H1 (cell line): Measurements from ENCODE around the gene CRACDL. TPM values are rescaled to one million over a fixed set of nuclear protein-coding genes. Genes with fewer than 3 reads are reported as not detected.

Source experiments
- CTCF ChIA-PET: fragments of 300-600 bp; sonication (Branson Sonifier 250); formaldehyde crosslinking; loops from one replicate; lab custom pipeline; 2021; ENCODE audit not compliant: partially characterized antibody; lab: Charles Lee
- POLR2A ChIA-PET: fragments of 300-600 bp; sonication (Branson Sonifier 250); formaldehyde crosslinking; loops from one replicate; lab custom pipeline; 2021; ENCODE audit warnings: inconsistent platforms; ENCODE audit not compliant: partially characterized antibody; lab: Charles Lee
- DNase-seq, 2 experiments: peaks; one replicate each; pipeline versions ENCODE4 v3.0.0 to v3.0.0-alpha.2; 2010 to 2022; ENCODE audit warnings: low spot score in 2 of 2, low read depth in 1 of 2, mixed read lengths in 1 of 2
- FAIRE-seq: peaks from 2 replicates; lab custom pipeline; 2011; peaks lifted over from hg19 to GRCh38; lab: Jason Lieb, UNC
- H2AFZ ChIP-seq: 2 replicates; pipeline ENCODE4 v1.8.1; 2012; ENCODE audit warnings: low read length, inconsistent platforms
- H2AK5ac ChIP-seq: 2 replicates; pipeline ENCODE4 v1.6.1; 2013; ENCODE audit warnings: low read depth, low read length
- H2BK120ac ChIP-seq: replicated peaks from 2 replicates; pipeline ENCODE3; 2013; ENCODE audit warnings: low read depth, low read length, inconsistent platforms
- H2BK12ac ChIP-seq: 2 replicates; pipeline ENCODE4 v1.6.1; 2013; ENCODE audit warnings: low read depth, low read length
- H2BK15ac ChIP-seq: 2 replicates; pipeline ENCODE4 v1.6.1; 2013; ENCODE audit warnings: low read length
- H2BK20ac ChIP-seq: 2 replicates; pipeline ENCODE4 v1.6.1; 2013; ENCODE audit warnings: low read length
- H2BK5ac ChIP-seq: 2 replicates; pipeline ENCODE4 v1.6.1; 2013; ENCODE audit warnings: low read depth, low read length
- H3K14ac ChIP-seq: 2 replicates; pipeline ENCODE4 v1.6.1; 2013; ENCODE audit warnings: inconsistent platforms; ENCODE audit not compliant: insufficient read length
- H3K18ac ChIP-seq: 2 replicates; pipeline ENCODE4 v1.6.1; 2013; ENCODE audit warnings: low read length; ENCODE audit errors: extremely low read depth
- H3K23ac ChIP-seq: 2 replicates; pipeline ENCODE4 v1.6.1; 2013; ENCODE audit warnings: inconsistent platforms; ENCODE audit not compliant: insufficient read length
- H3K23me2 ChIP-seq: 2 replicates; pipeline ENCODE4 v1.6.1; 2013; ENCODE audit warnings: low read depth, low read length
- H3K27ac ChIP-seq: 2 replicates; pipeline ENCODE4 v1.6.1; 2011; ENCODE audit warnings: low read depth, low read length, inconsistent platforms
- H3K27me3 ChIP-seq, 4 experiments: replicated peaks in 1 of 4; 1 replicate in 1 of 4; 2 replicates in 3 of 4; pipeline versions ENCODE4 v1.6.1 to v1.8.1; 2011 to 2013; ENCODE audit warnings: low read length in 3 of 4, mild to moderate bottlenecking in 3 of 4, inconsistent platforms in 2 of 4, mixed read lengths in 2 of 4, moderate library complexity in 1 of 4; ENCODE audit not compliant: control insufficient read depth in 3 of 4, insufficient read depth in 3 of 4; ENCODE audit errors: extremely low read depth in 1 of 4
- H3K36me3 ChIP-seq, 4 experiments: 2 replicates each; pipeline versions ENCODE4 v1.6.1 to v1.8.1; 2011 to 2013; ENCODE audit warnings: mild to moderate bottlenecking in 4 of 4, low read length in 3 of 4, moderate library complexity in 2 of 4, control low read depth in 1 of 4, inconsistent platforms in 1 of 4; ENCODE audit not compliant: insufficient read depth in 4 of 4, control insufficient read depth in 2 of 4
- H3K4ac ChIP-seq: replicated peaks from 2 replicates; pipeline ENCODE3; 2013; ENCODE audit warnings: low read length, low read depth, mixed read lengths, inconsistent platforms; ENCODE audit not compliant: insufficient read length
- H3K4me1 ChIP-seq, 4 experiments: replicated peaks in 1 of 4; 1 replicate in 1 of 4; 2 replicates in 3 of 4; pipeline versions ENCODE4 v1.6.1 to v1.8.1; 2011 to 2013; ENCODE audit warnings: low read length in 3 of 4, inconsistent platforms in 2 of 4, mixed read lengths in 1 of 4; ENCODE audit not compliant: insufficient read depth in 4 of 4, control insufficient read depth in 3 of 4
- H3K4me2 ChIP-seq, 2 experiments: 2 replicates each; pipeline versions ENCODE4 v1.6.1 to v1.8.1; 2011 to 2013; ENCODE audit warnings: low read depth in 2 of 2, low read length in 2 of 2, control low read depth in 1 of 2, inconsistent platforms in 1 of 2, mild to moderate bottlenecking in 1 of 2; ENCODE audit not compliant: insufficient read depth in 1 of 2
- H3K4me3 ChIP-seq, 4 experiments: fragments of 200-600, 300-600 bp in 1 of 4; sonication (generic), shearing (Covaris generic), sonication (Bioruptor Twin) in 1 of 4; 2 replicates each; pipeline versions ENCODE4 v1.5.1 to v1.8.1; 2011 to 2016; ENCODE audit warnings: low read length in 4 of 4, low read depth in 3 of 4, control low read depth in 2 of 4, inconsistent platforms in 2 of 4, mild to moderate bottlenecking in 2 of 4, mixed read lengths in 1 of 4, moderate library complexity in 1 of 4; ENCODE audit not compliant: insufficient read depth in 2 of 4; ENCODE audit errors: extremely low read depth in 1 of 4
- H3K56ac ChIP-seq: replicated peaks from 2 replicates; pipeline ENCODE3; 2013; ENCODE audit warnings: low read depth, mild to moderate bottlenecking, mixed read lengths, low read length, inconsistent platforms; ENCODE audit not compliant: insufficient read length
- H3K79me1 ChIP-seq: 2 replicates; pipeline ENCODE4 v1.6.1; 2013; ENCODE audit warnings: low read depth, low read length, control low read depth
- H3K79me2 ChIP-seq, 2 experiments: 2 replicates each; pipeline versions ENCODE4 v1.6.1 to v1.8.1; 2012 to 2013; ENCODE audit warnings: low read length in 2 of 2, mild to moderate bottlenecking in 2 of 2, inconsistent platforms in 1 of 2; ENCODE audit not compliant: insufficient read depth in 2 of 2, control insufficient read depth in 1 of 2
- H3K9ac ChIP-seq, 4 experiments: replicated peaks in 1 of 4; 1 replicate in 1 of 4; 2 replicates in 3 of 4; pipeline versions ENCODE4 v1.6.1 to v1.8.1; 2011 to 2013; ENCODE audit warnings: low read depth in 3 of 4, low read length in 3 of 4, control low read depth in 2 of 4, mild to moderate bottlenecking in 2 of 4, moderate library complexity in 2 of 4, inconsistent platforms in 1 of 4; ENCODE audit errors: extremely low read depth in 1 of 4
- H3K9me3 ChIP-seq, 2 experiments: 2 replicates each; pipeline versions ENCODE4 v1.6.1 to v1.8.1; 2012 to 2013; ENCODE audit warnings: mild to moderate bottlenecking in 2 of 2, moderate library complexity in 2 of 2, control low read depth in 1 of 2, inconsistent platforms in 1 of 2, low read depth in 1 of 2, low read length in 1 of 2, mixed read lengths in 1 of 2; ENCODE audit not compliant: insufficient read depth in 2 of 2
- H4K20me1 ChIP-seq, 2 experiments: replicated peaks in 1 of 2; 2 replicates each; pipeline versions ENCODE3 to v1.8.1; 2011 to 2013; ENCODE audit warnings: inconsistent platforms in 2 of 2, low read length in 2 of 2, mild to moderate bottlenecking in 1 of 2; ENCODE audit not compliant: insufficient read depth in 2 of 2, control insufficient read depth in 1 of 2
- H4K5ac ChIP-seq: 2 replicates; pipeline ENCODE4 v1.6.1; 2013; ENCODE audit warnings: low read length, low read depth, mixed read lengths, inconsistent platforms; ENCODE audit not compliant: insufficient read length
- H4K8ac ChIP-seq: 2 replicates; pipeline ENCODE4 v1.8.0; 2013; ENCODE audit warnings: mild to moderate bottlenecking, moderate library complexity, low read length, inconsistent platforms; ENCODE audit not compliant: insufficient read depth; ENCODE audit errors: extremely low read depth
- H4K91ac ChIP-seq: replicated peaks from 2 replicates; pipeline ENCODE3; 2013; ENCODE audit warnings: low read length, mixed read lengths, inconsistent platforms; ENCODE audit not compliant: insufficient read length
- BRCA1 ChIP-seq: IDR thresholded peaks from 2 replicates; pipeline ENCODE4 v1.6.1; 2012; ENCODE audit warnings: low read depth, low read length, improper control_type of control experiment
- EGR1 ChIP-seq: IDR thresholded peaks from 2 replicates; pipeline ENCODE4 v1.6.1; 2011; ENCODE audit warnings: low read depth, low read length, borderline replicate concordance
- EZH2 ChIP-seq: fragments of 200-600 bp; sonication (generic); IDR thresholded peaks from 2 replicates; pipeline ENCODE4 v1.7.1; 2012; ENCODE audit warnings: low read depth, mild to moderate bottlenecking, moderate library complexity, low read length, inconsistent platforms; ENCODE audit not compliant: severe bottlenecking
- NANOG ChIP-seq: IDR thresholded peaks from 2 replicates; pipeline ENCODE4 v1.6.1; 2011; ENCODE audit warnings: low read length, low read depth, mild to moderate bottlenecking, inconsistent platforms; ENCODE audit not compliant: insufficient read depth, poor library complexity, severe bottlenecking
- POLR2A ChIP-seq, 2 experiments: IDR thresholded peaks; 1 replicate in 1 of 2; 2 replicates in 1 of 2; pipeline ENCODE4 v1.6.1; 2011; ENCODE audit warnings: low read depth in 2 of 2, low read length in 2 of 2, mild to moderate bottlenecking in 2 of 2; ENCODE audit errors: control extremely low read depth in 1 of 2
- RBBP5 ChIP-seq: IDR thresholded peaks from 2 replicates; pipeline ENCODE4 v1.7.1; 2012; ENCODE audit warnings: low read depth, mild to moderate bottlenecking, inconsistent platforms, low read length, moderate library complexity, borderline replicate concordance
- SP2 ChIP-seq: IDR thresholded peaks from 2 replicates; pipeline ENCODE4 v1.6.1; 2012; ENCODE audit warnings: mild to moderate bottlenecking, low read length, inconsistent platforms
- WGBS, 2 experiments: shearing (Covaris generic) in 1 of 2; methylation state at CpG; one replicate each; pipeline versions ENCODE4 v1.1.6 to v1.1.7; 2013 to 2015; ENCODE audit warnings: low lambda C conversion rate in 2 of 2, mixed read lengths in 2 of 2, inconsistent platforms in 1 of 2, low coverage in 1 of 2, missing lambda C conversion rate in 1 of 2; ENCODE audit not compliant: insufficient replicate concordance in 2 of 2, insufficient coverage in 1 of 2, insufficient read length in 1 of 2; ENCODE audit errors: extremely low coverage in 1 of 2, missing lambda C conversion rate in 1 of 2; 5-methylcytosine and 5-hydroxymethylcytosine counted together
- polyA plus RNA-seq, 7 experiments: library from polyadenylated mRNA; depleted of rRNA in 3 of 7; stranded (reverse) in 5 of 7; unstranded in 2 of 7; fragments of >200 nt in 5 of 7; fragments of 200-250 nt in 2 of 7; gene quantifications; 1 replicate in 5 of 7; 2 replicates in 1 of 7; 4 replicates in 1 of 7; pipeline versions ENCODE4 v1.2.1 to v1.2.3, GENCODE V29; 2011 to 2013; ENCODE audit warnings: missing spikeins in 2 of 7, mixed read lengths in 2 of 7
- total RNA-seq: library from RNA; stranded (reverse); fragmentation: NEBNext Ultra II Directional; extraction: Animal tissue kit (Norgen Biotek cat#: 25700); gene quantifications from 2 replicates; pipeline ENCODE4 v1.2.1, GENCODE V29; 2021
- TF ChIP-seq, protein P1 (sequence below): IDR thresholded peaks from 2 replicates; pipeline ENCODE4 v1.6.1; 2012; ENCODE audit warnings: low read length, inconsistent platforms

Gene CRACDL
- total and polyA plus RNA-seq, 2 of the 8 experiments (the other 6 are each of a cell fraction or from before 2014, with no cell fraction given) = 0.07 to 0.38 TPM

DNA sequence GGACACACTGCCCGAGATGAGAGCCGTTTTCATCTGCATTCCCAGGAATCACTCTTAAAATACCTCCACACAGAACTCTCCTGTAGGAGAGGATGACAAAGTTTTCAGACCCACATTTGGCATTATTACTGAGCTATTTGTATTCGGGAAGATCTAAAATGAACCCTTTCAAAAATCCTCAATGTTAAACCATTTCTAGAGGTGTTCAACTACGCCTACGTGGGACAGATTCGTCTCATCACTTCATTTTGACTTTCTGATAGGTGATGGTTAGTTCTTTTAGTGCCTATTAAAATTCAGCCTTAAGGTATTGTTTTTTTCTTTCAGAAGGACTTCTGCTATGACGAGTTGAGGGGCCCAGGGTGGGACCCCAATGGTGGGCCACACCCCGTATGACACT, 133.7 kb downstream of the CRACDL start:
- no peaks in the 10 kb centered on the region for H3K36me3 ChIP-seq
- H2BK12ac ChIP-seq = no peak overlapping the region
- H3K27me3 ChIP-seq = no peaks in the 10 kb centered on the region
- DNase-seq (no peak), FAIRE-seq (no peak)
- 92% methylated on average over 8 of the region's 8 CpGs; no CpG with 5 or more reads in 1 of the 2 experiments for whole genome bisulfite sequencing, 2 experiments
- H4K5ac ChIP-seq = no peak overlapping the region
- CTCF ChIA-PET = no interaction called here
- no peak overlapping the region for H2BK120ac ChIP-seq
- H3K18ac ChIP-seq = no peak overlapping the region
- no peak overlapping the region for H3K27ac ChIP-seq
- H3K23me2 ChIP-seq = no peaks in the 10 kb centered on the region
- no peak overlapping the region for H2BK5ac ChIP-seq
- no peak overlapping the region for H3K23ac ChIP-seq
- no peak overlapping the region for H3K14ac ChIP-seq
- H3K4me3 ChIP-seq = no peak overlapping the region
- H3K9me3 ChIP-seq = no peaks in the 10 kb centered on the region
- no peak overlapping the region for H3K56ac ChIP-seq
- H3K9ac ChIP-seq = no peak overlapping the region
- H2BK15ac ChIP-seq = no peak overlapping the region
- H3K79me2 ChIP-seq = no peaks in the 10 kb centered on the region
- no peak overlapping the region for H2AK5ac ChIP-seq
- no peaks in the 10 kb centered on the region for H3K79me1 ChIP-seq
- H3K4me1 ChIP-seq = no peaks in the 10 kb centered on the region; a peak in 1 of 7 replicates
- H3K4me2 ChIP-seq = no peak overlapping the region
- no peak overlapping the region for H2BK20ac ChIP-seq
- no peak overlapping the region for H4K91ac ChIP-seq
- no peaks in the 10 kb centered on the region for H4K20me1 ChIP-seq
- POLR2A ChIA-PET = no interaction called here
- H3K4ac ChIP-seq = no peak overlapping the region
- no peak for TF ChIP-seq BRCA1
- no peak for TF ChIP-seq NANOG
- no peak for TF ChIP-seq POLR2A (IDR thresholded peaks at IDR 0.05; ENCODE audit: control extremely low read depth in 1 of 2, low read depth in 2 of 2, low read length in 2 of 2)
- no peak for TF ChIP-seq RBBP5
- TF ChIP-seq, protein P1, sequence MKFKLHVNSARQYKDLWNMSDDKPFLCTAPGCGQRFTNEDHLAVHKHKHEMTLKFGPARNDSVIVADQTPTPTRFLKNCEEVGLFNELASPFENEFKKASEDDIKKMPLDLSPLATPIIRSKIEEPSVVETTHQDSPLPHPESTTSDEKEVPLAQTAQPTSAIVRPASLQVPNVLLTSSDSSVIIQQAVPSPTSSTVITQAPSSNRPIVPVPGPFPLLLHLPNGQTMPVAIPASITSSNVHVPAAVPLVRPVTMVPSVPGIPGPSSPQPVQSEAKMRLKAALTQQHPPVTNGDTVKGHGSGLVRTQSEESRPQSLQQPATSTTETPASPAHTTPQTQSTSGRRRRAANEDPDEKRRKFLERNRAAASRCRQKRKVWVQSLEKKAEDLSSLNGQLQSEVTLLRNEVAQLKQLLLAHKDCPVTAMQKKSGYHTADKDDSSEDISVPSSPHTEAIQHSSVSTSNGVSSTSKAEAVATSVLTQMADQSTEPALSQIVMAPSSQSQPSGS = no peak
- TF ChIP-seq EZH2 = no peak
- no peak for TF ChIP-seq EGR1
- TF ChIP-seq SP2 = no peak
- no peak overlapping the region for H2AFZ ChIP-seq
- H4K8ac ChIP-seq = no peak overlapping the region
